Thoracic aorta (tissue), 2 donors: ENCODE data around the gene ABCB8. TPM values are rescaled to one million over a fixed set of nuclear protein-coding genes. Genes with fewer than 3 reads are reported as not detected.

ENCODE experiments used
- ATAC-seq: fragments of 150-250 bp; one replicate; pipeline ENCODE4 v1.8.0; 2017; ENCODE audit warnings: low read depth; ENCODE audit not compliant: insufficient number of reproducible peaks, low FRiP score
- DNase-seq: peaks from one replicate; pipeline ENCODE4 v3.0.0-alpha.2; 2020; ENCODE audit warnings: low spot score
- H3K27ac ChIP-seq, 2 donors: fragments of 200-600 bp; sonication (generic); 1 replicate in 1 of 2; 2 replicates in 1 of 2; pipeline ENCODE4 v1.5.1; 2016; ENCODE audit warnings: mild to moderate bottlenecking in 2 of 2, moderate library complexity in 2 of 2
- H3K27me3 ChIP-seq: fragments of 200-600 bp; sonication (generic); replicated peaks from 2 replicates; pipeline ENCODE4 v1.6.0; 2016; ENCODE audit warnings: mild to moderate bottlenecking; ENCODE audit not compliant: insufficient read depth
- H3K36me3 ChIP-seq: fragments of 200-600 bp; sonication (generic); one replicate; pipeline ENCODE4 v1.5.1; 2016
- H3K4me1 ChIP-seq, 2 donors: fragments of 200-600 bp; sonication (generic); 1 replicate in 1 of 2; 2 replicates in 1 of 2; pipeline versions ENCODE4 v1.5.1 to v1.6.0; 2016; ENCODE audit warnings: low read depth in 2 of 2, mild to moderate bottlenecking in 1 of 2; ENCODE audit not compliant: control insufficient read depth in 1 of 2
- H3K4me3 ChIP-seq: fragments of 200-600 bp; sonication (generic); 2 replicates; pipeline ENCODE4 v1.5.1; 2016; ENCODE audit warnings: mild to moderate bottlenecking
- H3K9me3 ChIP-seq: fragments of 200-600 bp; sonication (generic); 2 replicates; pipeline ENCODE4 v1.5.1; 2016
- CTCF ChIP-seq: fragments of 200-600 bp; sonication (generic); IDR thresholded peaks from one replicate; pipeline ENCODE4 v1.5.1; 2019; ENCODE audit warnings: antibody characterized with exemption
- total RNA-seq, 2 donors: library from RNA; depleted of rRNA; stranded (reverse); fragments of >200 nt; gene quantifications; one replicate each; pipeline versions ENCODE4 v1.1.0 to v1.2.3, GENCODE V29; 2016

The ABCB8 gene
- total RNA-seq, 2 donors from 2014 or later, result 34.1 to 35.1 TPM

- Histone ChIP-seq H3K27me3 (no peaks in the 10 kb centered on the region), H3K4me3 (no peak overlapping the region), H3K36me3 (peaks cover 20% of the 10 kb centered on the region), H3K4me1 (peaks cover 5 to 7% of the 10 kb centered on the region in 2 donors), H3K9me3 (no peaks in the 10 kb centered on the region), H3K27ac (no peak overlapping the region)
- TF ChIP-seq CTCF, result no peak
- DNase-seq, result no peak
- no peak for ATAC-seq
Measured at GRCh38 chr7:151032936-151033863, 5.0 kb downstream of the ABCB8 start.

- no peak for ATAC-seq
- Histone ChIP-seq H3K9me3 (no peaks in the 10 kb centered on the region), H3K4me1 (peaks cover 9 to 11% of the 10 kb centered on the region in 2 donors), H3K27ac (no peak overlapping the region), H3K36me3 (peaks cover 20% of the 10 kb centered on the region), H3K4me3 (no peak overlapping the region), H3K27me3 (no peaks in the 10 kb centered on the region)
- TF ChIP-seq CTCF, result no peak
- DNase-seq, result no peak
Measured at GRCh38 chr7:151033864-151034249, 5.6 kb downstream of the ABCB8 start.

- no peak for DNase-seq
- H3K4me1 ChIP-seq, result peaks cover 11 to 12% of the 10 kb centered on the region in 2 donors
- TF ChIP-seq CTCF, result no peak
- no peak overlapping the region for H3K4me3 ChIP-seq
- ATAC-seq, result no peak
- no peaks in the 10 kb centered on the region for H3K9me3 ChIP-seq
- no peaks in the 10 kb centered on the region for H3K27me3 ChIP-seq
- H3K27ac ChIP-seq, result no peak overlapping the region
- peaks cover 20% of the 10 kb centered on the region for H3K36me3 ChIP-seq
Measured at GRCh38 chr7:151034312-151035025, 6.2 kb downstream of the ABCB8 start.

- DNase-seq (no peak), ATAC-seq (no peak)
- no peak overlapping the region for H3K27ac ChIP-seq
- H3K4me1 ChIP-seq, result peaks cover 11 to 12% of the 10 kb centered on the region in 2 donors
- TF ChIP-seq CTCF, result no peak
- no peaks in the 10 kb centered on the region for H3K27me3 ChIP-seq
- H3K36me3 ChIP-seq, result peaks cover 20% of the 10 kb centered on the region
- H3K4me3 ChIP-seq, result no peak overlapping the region
- H3K9me3 ChIP-seq, result no peaks in the 10 kb centered on the region
Measured at GRCh38 chr7:151035026-151035717, 6.9 kb downstream of the ABCB8 start.

- peaks cover 20% of the 10 kb centered on the region for H3K36me3 ChIP-seq
- ATAC-seq (no peak), DNase-seq (no peak)
- peaks cover 11 to 12% of the 10 kb centered on the region in 2 donors for H3K4me1 ChIP-seq
- no peak for TF ChIP-seq CTCF
- H3K9me3 ChIP-seq, result no peaks in the 10 kb centered on the region
- H3K27me3 ChIP-seq, result no peaks in the 10 kb centered on the region
- H3K27ac ChIP-seq, result no peak overlapping the region
- no peak overlapping the region for H3K4me3 ChIP-seq
Measured at GRCh38 chr7:151035902-151036301, 7.7 kb downstream of the ABCB8 start.
